SU-DHL-6 (cell line): ENCODE data around the gene TCP11.

Experiments
- CTCF ChIP-seq: fragments of 200-600 bp; sonication (generic); IDR thresholded peaks from one replicate; pipeline ENCODE4 v1.5.1; 2017; ENCODE audit warnings: antibody characterized with exemption, mild to moderate bottlenecking, low read length, moderate library complexity; ENCODE audit not compliant: insufficient read depth, poor library complexity, severe bottlenecking
- EZH2phosphoT487 ChIP-seq: fragments of 200-600 bp; sonication (generic), shearing (Covaris generic); conservative IDR thresholded peaks from 2 replicates; pipeline ENCODE4 v1.6.1; 2018; ENCODE audit warnings: mild to moderate bottlenecking, antibody characterized with exemption, low read length, moderate library complexity, mixed read lengths

GRCh38 chr6:35140639-35141006 is 516 bp downstream of the TCP11 start:
- TF ChIP-seq CTCF (no peak), EZH2phosphoT487 (no peak)
